Neuronal stem cell (in vitro differentiated cells): ENCODE data around the gene ARMH1.

Experiments
- DNase-seq: peaks from one replicate; pipeline ENCODE4 v3.0.0-alpha.2; 2013; ENCODE audit warnings: low spot score
- H2AFZ ChIP-seq: one replicate; pipeline ENCODE4 v1.6.1; 2013; ENCODE audit warnings: mild to moderate bottlenecking, low read length, inconsistent platforms
- H2AK5ac ChIP-seq: 2 replicates; pipeline ENCODE4 v1.6.1; 2013; ENCODE audit warnings: low read depth, mild to moderate bottlenecking, inconsistent platforms, low read length, moderate library complexity, mixed read lengths
- H2BK120ac ChIP-seq: 2 replicates; pipeline ENCODE4 v1.6.1; 2013; ENCODE audit warnings: low read depth, mild to moderate bottlenecking, inconsistent platforms, low read length, moderate library complexity, mixed read lengths
- H2BK12ac ChIP-seq: one replicate; pipeline ENCODE4 v1.6.1; 2013; ENCODE audit warnings: low read length, inconsistent platforms
- H2BK15ac ChIP-seq: 2 replicates; pipeline ENCODE4 v1.6.1; 2013; ENCODE audit warnings: mild to moderate bottlenecking, low read length, inconsistent platforms, mixed read lengths
- H2BK5ac ChIP-seq: one replicate; pipeline ENCODE4 v1.6.1; 2013; ENCODE audit warnings: inconsistent platforms, mild to moderate bottlenecking, low read length, moderate library complexity
- H3K14ac ChIP-seq: one replicate; pipeline ENCODE4 v1.6.1; 2013; ENCODE audit warnings: low read length, inconsistent platforms
- H3K18ac ChIP-seq: 2 replicates; pipeline ENCODE4 v1.6.1; 2013; ENCODE audit warnings: low read length, inconsistent platforms
- H3K23ac ChIP-seq: 2 replicates; pipeline ENCODE4 v1.6.1; 2013; ENCODE audit warnings: low read depth, mild to moderate bottlenecking, mixed read lengths, low read length, inconsistent platforms; ENCODE audit not compliant: poor library complexity
- H3K27ac ChIP-seq: replicated peaks from 3 replicates; pipeline ENCODE4 v1.5.1; 2013; ENCODE audit warnings: low read length, inconsistent platforms
- H3K27me3 ChIP-seq, 3 experiments: 2 replicates each; pipeline ENCODE4 v1.6.1; 2013; ENCODE audit warnings: low read length in 3 of 3, mild to moderate bottlenecking in 2 of 3, inconsistent platforms in 1 of 3, low read depth in 1 of 3, mixed read lengths in 1 of 3, moderate library complexity in 1 of 3; ENCODE audit not compliant: control insufficient read depth in 3 of 3, insufficient read depth in 3 of 3
- H3K36me3 ChIP-seq, 2 donors: replicated peaks in 1 of 2; 2 replicates each; pipeline ENCODE4 v1.6.1; 2013; ENCODE audit warnings: low read length in 2 of 2; ENCODE audit not compliant: control insufficient read depth in 2 of 2, insufficient read depth in 2 of 2
- H3K4ac ChIP-seq: 2 replicates; pipeline ENCODE4 v1.6.1; 2013; ENCODE audit warnings: inconsistent platforms, mild to moderate bottlenecking, low read length, moderate library complexity
- H3K4me1 ChIP-seq, 2 donors: 1 replicate in 1 of 2; 2 replicates in 1 of 2; pipeline ENCODE4 v1.6.1; 2013; ENCODE audit warnings: low read length in 2 of 2, low read depth in 1 of 2; ENCODE audit not compliant: control insufficient read depth in 2 of 2, insufficient read depth in 1 of 2
- H3K4me2 ChIP-seq: one replicate; pipeline ENCODE4 v1.6.1; 2013; ENCODE audit warnings: mild to moderate bottlenecking, low read length, inconsistent platforms; ENCODE audit not compliant: insufficient read depth, poor library complexity, severe bottlenecking
- H3K4me3 ChIP-seq, 2 donors: 2 replicates each; pipeline ENCODE4 v1.5.1; 2013; ENCODE audit warnings: low read length in 2 of 2, mild to moderate bottlenecking in 2 of 2, inconsistent platforms in 1 of 2, moderate library complexity in 1 of 2
- H3K79me1 ChIP-seq: one replicate; pipeline ENCODE4 v1.6.1; 2013; ENCODE audit warnings: low read depth, mild to moderate bottlenecking, inconsistent platforms, low read length, moderate library complexity
- H3K9ac ChIP-seq: one replicate; pipeline ENCODE4 v1.6.1; 2013; ENCODE audit warnings: mild to moderate bottlenecking, low read depth, low read length, inconsistent platforms; ENCODE audit not compliant: poor library complexity
- H3K9me3 ChIP-seq, 2 donors: replicated peaks in 1 of 2; 2 replicates each; pipeline versions ENCODE3 to v1.6.1; 2013; ENCODE audit warnings: low read length in 2 of 2, mild to moderate bottlenecking in 2 of 2, inconsistent platforms in 1 of 2, low read depth in 1 of 2, mixed read lengths in 1 of 2, moderate library complexity in 1 of 2; ENCODE audit not compliant: control insufficient read depth in 2 of 2, insufficient read depth in 1 of 2
- H4K8ac ChIP-seq: one replicate; pipeline ENCODE4 v1.6.1; 2013; ENCODE audit warnings: low read depth, mild to moderate bottlenecking, inconsistent platforms, low read length, moderate library complexity
- H4K91ac ChIP-seq: one replicate; pipeline ENCODE4 v1.6.1; 2013; ENCODE audit warnings: low read length, low read depth, mild to moderate bottlenecking, inconsistent platforms; ENCODE audit not compliant: poor library complexity
- WGBS, 2 donors: extraction: QIAGEN DNeasy Blood & Tissue Kit; methylation state at CpG; one replicate each; pipeline ENCODE4 v1.1.7; 2013; ENCODE audit warnings: missing lambda C conversion rate in 2 of 2, mixed read lengths in 1 of 2; ENCODE audit not compliant: insufficient read length in 2 of 2, insufficient replicate concordance in 1 of 2; ENCODE audit errors: extremely low coverage in 2 of 2; 5-methylcytosine and 5-hydroxymethylcytosine counted together

Gene ARMH1

GRCh38 chr1:44659566-44659965, 14.9 kb upstream of the ARMH1 start:
- H2AFZ ChIP-seq = no peak overlapping the region
- no CpG with 5 or more reads among the region's 4 CpGs for WGBS, 2 donors

GRCh38 chr1:44660176-44660575, 14.3 kb upstream of the ARMH1 start:
- H3K23ac ChIP-seq = no peak overlapping the region
- H2BK12ac ChIP-seq = peak overlapping the region; percentile 59
- no peak overlapping the region for H2AK5ac ChIP-seq
- no peak overlapping the region for H3K4me3 ChIP-seq
- no peaks in the 10 kb centered on the region for H3K27me3 ChIP-seq
- no peaks in the 10 kb centered on the region for H3K79me1 ChIP-seq
- H3K9me3 ChIP-seq = no peaks in the 10 kb centered on the region
- H3K36me3 ChIP-seq = no peaks in the 10 kb centered on the region
- no peak overlapping the region for H3K4ac ChIP-seq
- no peak overlapping the region for H4K91ac ChIP-seq
- H3K9ac ChIP-seq = no peak overlapping the region
- no peak overlapping the region for H4K8ac ChIP-seq
- no CpG with 5 or more reads among the region's 9 CpGs for WGBS, 2 donors
- no peak overlapping the region for H3K27ac ChIP-seq
- no peak overlapping the region for H2BK5ac ChIP-seq
- H3K4me2 ChIP-seq = no peak overlapping the region
- no peak overlapping the region for H2AFZ ChIP-seq
- peaks cover 0 to 3% of the 10 kb centered on the region in 2 donors for H3K4me1 ChIP-seq
- no peak overlapping the region for H2BK15ac ChIP-seq
- no peak overlapping the region for H3K14ac ChIP-seq
- DNase-seq = no peak
- no peak overlapping the region for H3K18ac ChIP-seq
- H2BK120ac ChIP-seq = no peak overlapping the region

More at GRCh38 chr1:44659566-44659965, 14.9 kb upstream of the ARMH1 start:
- Histone ChIP-seq H4K8ac (no peak overlapping the region), H3K27me3 (no peaks in the 10 kb centered on the region), H3K18ac (no peak overlapping the region), H3K27ac (no peak overlapping the region), H2AK5ac (no peak overlapping the region), H4K91ac (no peak overlapping the region), H3K36me3 (peaks cover 2 to 6% of the 10 kb centered on the region in 2 donors), H3K23ac (no peak overlapping the region), H3K4ac (no peak overlapping the region), H3K4me1 (peaks cover 0 to 3% of the 10 kb centered on the region in 2 donors), H3K9ac (no peak overlapping the region), H2BK15ac (no peak overlapping the region), H3K79me1 (no peaks in the 10 kb centered on the region), H3K14ac (no peak overlapping the region), H2BK120ac (no peak overlapping the region), H2BK5ac (no peak overlapping the region), H2BK12ac (no peak overlapping the region), H3K4me2 (no peak overlapping the region), H3K9me3 (no peaks in the 10 kb centered on the region), H3K4me3 (no peak overlapping the region)
- DNase-seq = no peak

DNA sequence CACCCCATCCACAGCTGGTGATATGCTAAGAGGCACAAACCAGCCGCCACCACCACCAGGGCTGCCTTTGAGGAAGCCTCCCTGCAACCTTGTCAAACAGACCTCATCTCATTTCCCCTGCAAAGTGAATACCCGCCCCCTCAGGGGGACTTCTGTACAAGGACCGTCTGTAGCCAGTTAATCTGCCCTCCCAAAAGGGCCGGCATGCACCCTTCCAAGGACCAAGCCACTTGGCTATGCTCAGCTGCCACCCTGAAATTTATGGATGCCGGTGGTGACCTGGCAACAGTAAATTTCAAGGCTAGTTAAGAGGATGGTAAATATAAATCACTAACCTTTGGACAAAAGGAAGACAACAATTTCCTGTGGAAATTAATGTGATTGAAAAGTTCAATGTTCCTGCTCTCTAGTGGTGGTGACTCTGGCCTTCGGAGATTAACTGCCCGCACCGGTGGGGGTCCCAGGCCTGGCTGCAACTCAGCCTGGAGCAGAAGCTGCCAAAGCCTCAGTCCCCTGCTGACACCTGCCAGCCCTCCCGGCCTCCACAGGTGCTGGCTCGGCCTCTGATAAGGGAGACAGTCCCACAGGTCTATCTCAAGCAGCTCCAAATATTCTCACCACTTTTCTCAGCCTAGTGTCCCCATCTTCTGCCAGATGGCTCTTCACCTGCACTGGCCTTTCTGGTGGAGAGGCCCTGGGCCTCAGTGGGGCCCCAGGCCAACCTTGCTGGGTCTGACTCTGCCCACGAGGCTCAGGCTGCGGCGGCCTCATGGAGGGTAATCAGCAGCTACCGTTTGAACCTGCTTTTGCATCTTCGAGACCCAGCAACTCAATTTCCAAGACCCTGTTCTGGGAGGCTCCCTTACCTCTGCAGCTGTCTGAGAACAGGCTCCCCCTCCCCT, 12.5 kb upstream of the ARMH1 start:
- DNase-seq = no peak
- no peak overlapping the region for H3K27ac ChIP-seq

DNA sequence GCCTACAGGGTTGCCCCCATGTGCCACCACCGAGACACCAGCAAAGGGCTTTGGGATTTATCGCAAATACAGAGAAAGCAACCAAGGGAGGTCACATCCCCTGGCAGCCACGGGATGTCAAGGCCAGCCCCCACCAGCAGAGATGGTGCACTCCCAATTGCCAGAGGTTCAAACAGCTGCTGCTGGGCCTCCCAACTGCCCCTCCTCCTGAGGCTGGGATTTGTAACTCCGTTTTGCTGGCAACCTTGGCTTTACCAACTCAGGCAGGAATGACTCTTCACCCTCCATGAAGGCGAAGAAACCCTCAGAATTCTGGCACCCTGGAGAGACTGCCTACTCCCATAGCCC, 11.9 kb upstream of the ARMH1 start:
- no peak for DNase-seq

More for the DNA sequence above, 12.5 kb upstream of the ARMH1 start:
- no peak overlapping the region for H2BK15ac ChIP-seq
- no peak overlapping the region for H3K18ac ChIP-seq
- no peak overlapping the region for H3K14ac ChIP-seq
- no CpG with 5 or more reads among the region's 15 CpGs for WGBS, 2 donors
- no peaks in the 10 kb centered on the region for H3K79me1 ChIP-seq
- no peak overlapping the region for H4K8ac ChIP-seq
- H3K4me1 ChIP-seq = no peaks in the 10 kb centered on the region
- H3K36me3 ChIP-seq = no peaks in the 10 kb centered on the region
- H3K9ac ChIP-seq = no peak overlapping the region
- no peak overlapping the region for H3K23ac ChIP-seq
- no peaks in the 10 kb centered on the region for H3K9me3 ChIP-seq
- no peak overlapping the region for H3K4me2 ChIP-seq
- H3K4ac ChIP-seq = no peak overlapping the region
- no peak overlapping the region for H2BK12ac ChIP-seq
- H2BK120ac ChIP-seq = no peak overlapping the region
- no peak overlapping the region for H4K91ac ChIP-seq
- H2AK5ac ChIP-seq = no peak overlapping the region
- H3K27me3 ChIP-seq = no peaks in the 10 kb centered on the region
- H2BK5ac ChIP-seq = no peak overlapping the region
- no peak overlapping the region for H3K4me3 ChIP-seq
- H2AFZ ChIP-seq = no peak overlapping the region

More for the DNA sequence above, 11.9 kb upstream of the ARMH1 start:
- H2BK5ac ChIP-seq = no peak overlapping the region
- no peak overlapping the region for H3K14ac ChIP-seq
- no peak overlapping the region for H3K4me2 ChIP-seq
- H4K8ac ChIP-seq = no peak overlapping the region
- H4K91ac ChIP-seq = no peak overlapping the region
- H2BK120ac ChIP-seq = no peak overlapping the region
- H2BK15ac ChIP-seq = no peak overlapping the region
- H2AK5ac ChIP-seq = no peak overlapping the region
- no peak overlapping the region for H3K27ac ChIP-seq
- H3K27me3 ChIP-seq = no peaks in the 10 kb centered on the region
- no peak overlapping the region for H3K18ac ChIP-seq
- no peak overlapping the region for H3K9ac ChIP-seq
- no peaks in the 10 kb centered on the region for H3K36me3 ChIP-seq
- no peaks in the 10 kb centered on the region for H3K79me1 ChIP-seq
- H3K9me3 ChIP-seq = no peaks in the 10 kb centered on the region
- H3K4me1 ChIP-seq = no peaks in the 10 kb centered on the region
- WGBS, 2 donors = no CpG with 5 or more reads among the region's 5 CpGs
- no peak overlapping the region for H3K4ac ChIP-seq
- no peak overlapping the region for H2AFZ ChIP-seq
- H3K23ac ChIP-seq = no peak overlapping the region
- H2BK12ac ChIP-seq = no peak overlapping the region
- H3K4me3 ChIP-seq = no peak overlapping the region
